Ishikawa (cell line): ENCODE data around the gene TBC1D17.

Source experiments
- CEBPB ChIP-seq: IDR thresholded peaks from 2 replicates; pipeline ENCODE4 v1.6.1; 2012
- CREB1 ChIP-seq: IDR thresholded peaks from 2 replicates; pipeline ENCODE4 v1.6.1; 2012; ENCODE audit warnings: low read depth
- EGR1 ChIP-seq: IDR thresholded peaks from 2 replicates; pipeline ENCODE4 v1.6.1; 2012
- EP300 ChIP-seq: IDR thresholded peaks from 2 replicates; pipeline ENCODE4 v1.6.1; 2012; ENCODE audit warnings: borderline replicate concordance
- FOXM1 ChIP-seq: IDR thresholded peaks from 2 replicates; pipeline ENCODE4 v1.6.1; 2012; ENCODE audit warnings: low read depth, borderline replicate concordance
- RAD21 ChIP-seq: IDR thresholded peaks from 2 replicates; pipeline ENCODE4 v1.6.1; 2012; ENCODE audit warnings: low read depth
- TAF1 ChIP-seq: IDR thresholded peaks from 2 replicates; pipeline ENCODE4 v1.6.1; 2012; ENCODE audit warnings: low read depth, mild to moderate bottlenecking
- TCF12 ChIP-seq: IDR thresholded peaks from 2 replicates; pipeline ENCODE4 v1.6.1; 2012; ENCODE audit warnings: low read depth
- TEAD4 ChIP-seq: IDR thresholded peaks from 2 replicates; pipeline ENCODE4 v1.6.1; 2012
- YY1 ChIP-seq: IDR thresholded peaks from 2 replicates; pipeline ENCODE4 v1.6.1; 2012; ENCODE audit warnings: low read depth
- TF ChIP-seq, protein P1 (sequence below): IDR thresholded peaks from 2 replicates; pipeline ENCODE4 v1.6.1; 2012
- TF ChIP-seq, protein P2 (sequence below): IDR thresholded peaks from 2 replicates; pipeline ENCODE4 v1.6.1; 2012; ENCODE audit warnings: low read depth, mild to moderate bottlenecking
- TF ChIP-seq, protein P3 (sequence below): IDR thresholded peaks from 2 replicates; pipeline ENCODE4 v1.6.1; 2012

GRCh38 chr19:49837425-49837824, 40.1 kb upstream of the TBC1D17 start:
- TF ChIP-seq EP300 (no peak), CEBPB (no peak), TAF1 (no peak), YY1 (no peak), RAD21 (no peak), CREB1 (no peak), TEAD4 (no peak), TCF12 (no peak), EGR1 (no peak), FOXM1 (no peak)
- TF ChIP-seq, protein P1, sequence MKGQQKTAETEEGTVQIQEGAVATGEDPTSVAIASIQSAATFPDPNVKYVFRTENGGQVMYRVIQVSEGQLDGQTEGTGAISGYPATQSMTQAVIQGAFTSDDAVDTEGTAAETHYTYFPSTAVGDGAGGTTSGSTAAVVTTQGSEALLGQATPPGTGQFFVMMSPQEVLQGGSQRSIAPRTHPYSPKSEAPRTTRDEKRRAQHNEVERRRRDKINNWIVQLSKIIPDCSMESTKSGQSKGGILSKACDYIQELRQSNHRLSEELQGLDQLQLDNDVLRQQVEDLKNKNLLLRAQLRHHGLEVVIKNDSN, result no peak
- TF ChIP-seq, protein P2, sequence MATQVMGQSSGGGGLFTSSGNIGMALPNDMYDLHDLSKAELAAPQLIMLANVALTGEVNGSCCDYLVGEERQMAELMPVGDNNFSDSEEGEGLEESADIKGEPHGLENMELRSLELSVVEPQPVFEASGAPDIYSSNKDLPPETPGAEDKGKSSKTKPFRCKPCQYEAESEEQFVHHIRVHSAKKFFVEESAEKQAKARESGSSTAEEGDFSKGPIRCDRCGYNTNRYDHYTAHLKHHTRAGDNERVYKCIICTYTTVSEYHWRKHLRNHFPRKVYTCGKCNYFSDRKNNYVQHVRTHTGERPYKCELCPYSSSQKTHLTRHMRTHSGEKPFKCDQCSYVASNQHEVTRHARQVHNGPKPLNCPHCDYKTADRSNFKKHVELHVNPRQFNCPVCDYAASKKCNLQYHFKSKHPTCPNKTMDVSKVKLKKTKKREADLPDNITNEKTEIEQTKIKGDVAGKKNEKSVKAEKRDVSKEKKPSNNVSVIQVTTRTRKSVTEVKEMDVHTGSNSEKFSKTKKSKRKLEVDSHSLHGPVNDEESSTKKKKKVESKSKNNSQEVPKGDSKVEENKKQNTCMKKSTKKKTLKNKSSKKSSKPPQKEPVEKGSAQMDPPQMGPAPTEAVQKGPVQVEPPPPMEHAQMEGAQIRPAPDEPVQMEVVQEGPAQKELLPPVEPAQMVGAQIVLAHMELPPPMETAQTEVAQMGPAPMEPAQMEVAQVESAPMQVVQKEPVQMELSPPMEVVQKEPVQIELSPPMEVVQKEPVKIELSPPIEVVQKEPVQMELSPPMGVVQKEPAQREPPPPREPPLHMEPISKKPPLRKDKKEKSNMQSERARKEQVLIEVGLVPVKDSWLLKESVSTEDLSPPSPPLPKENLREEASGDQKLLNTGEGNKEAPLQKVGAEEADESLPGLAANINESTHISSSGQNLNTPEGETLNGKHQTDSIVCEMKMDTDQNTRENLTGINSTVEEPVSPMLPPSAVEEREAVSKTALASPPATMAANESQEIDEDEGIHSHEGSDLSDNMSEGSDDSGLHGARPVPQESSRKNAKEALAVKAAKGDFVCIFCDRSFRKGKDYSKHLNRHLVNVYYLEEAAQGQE, result no peak
- TF ChIP-seq, protein P3, sequence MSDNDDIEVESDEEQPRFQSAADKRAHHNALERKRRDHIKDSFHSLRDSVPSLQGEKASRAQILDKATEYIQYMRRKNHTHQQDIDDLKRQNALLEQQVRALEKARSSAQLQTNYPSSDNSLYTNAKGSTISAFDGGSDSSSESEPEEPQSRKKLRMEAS, result no peak
